GM21825 (cell line): ENCODE measurements around the gene CHSY1.

ENCODE experiments used
- ATAC-seq: cut with Tn5 transposase; IDR thresholded peaks from one replicate; pipeline ENCODE4 v1.9.1; 2021; ENCODE audit warnings: mild to moderate bottlenecking, moderate library complexity; ENCODE audit not compliant: unreplicated experiment

The CHSY1 gene

GRCh38 chr15:101213147-101213546 lies 38.7 kb downstream of the CHSY1 start:
- ATAC-seq: no peak

DNA sequence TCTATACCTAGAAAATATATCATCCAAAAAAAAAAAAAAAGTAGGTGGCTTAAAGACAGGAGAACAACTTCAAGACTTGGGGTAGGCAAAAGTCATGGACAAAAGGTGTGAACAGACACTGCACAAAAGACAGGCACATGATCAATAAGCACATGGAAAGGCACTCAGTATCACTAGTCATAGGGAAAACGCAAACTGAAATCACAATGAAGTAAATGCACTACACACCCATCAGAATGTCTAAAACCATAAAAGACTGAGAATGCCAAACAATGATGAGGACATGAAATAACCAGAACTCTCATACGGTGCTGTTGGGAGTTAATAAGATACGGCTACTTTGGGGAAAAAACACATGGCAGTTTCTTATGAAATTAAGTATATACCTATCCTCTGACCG lies 40.0 kb downstream of the CHSY1 start:
- no peak for ATAC-seq

GRCh38 chr15:101210466-101210865 lies 41.4 kb downstream of the CHSY1 start:
- ATAC-seq: no peak

DNA sequence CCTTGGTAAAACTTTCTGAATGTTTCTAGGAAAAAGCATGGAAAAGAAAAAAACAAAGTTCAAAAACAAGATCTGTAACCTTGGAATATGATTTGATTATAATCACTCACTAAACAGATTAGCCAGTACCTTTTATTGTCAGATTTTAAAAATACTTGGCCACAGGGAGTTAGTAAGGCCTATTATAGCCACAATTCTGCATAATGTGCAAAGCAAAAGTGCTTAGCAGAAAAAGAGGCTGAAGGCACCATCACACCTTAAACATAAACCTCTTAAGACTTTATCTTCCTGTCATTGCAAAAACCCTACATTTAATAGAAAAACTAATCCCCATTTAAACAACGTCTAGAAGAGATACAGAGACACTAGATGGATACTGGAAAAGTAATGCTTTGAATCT lies 41.8 kb downstream of the CHSY1 start:
- ATAC-seq: no peak

DNA sequence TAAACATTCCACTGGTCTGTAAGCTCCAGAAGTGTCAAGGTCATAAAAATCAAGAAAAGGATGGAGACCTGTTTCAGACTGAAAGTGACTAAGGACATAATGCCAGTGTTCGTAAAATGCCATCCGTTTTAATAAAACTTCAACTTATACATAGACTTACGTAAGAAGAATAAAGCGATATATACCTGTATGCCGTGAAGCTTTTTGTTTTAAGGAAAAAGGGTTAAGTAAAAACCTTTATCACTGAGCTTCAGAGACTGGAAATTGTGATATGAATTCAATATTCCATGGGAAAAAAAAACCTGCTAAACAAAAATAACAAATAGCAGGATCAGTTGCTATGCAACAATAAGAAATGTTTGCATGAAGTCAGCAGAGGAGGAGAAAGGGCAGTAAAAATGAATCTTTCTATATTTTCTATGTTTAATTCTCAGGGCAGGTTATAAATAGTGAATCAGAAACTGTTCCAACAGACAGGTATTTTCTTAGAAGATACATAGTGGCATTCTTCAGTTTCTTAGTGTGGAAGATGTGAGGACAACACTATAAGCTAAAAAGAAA lies 42.5 kb downstream of the CHSY1 start:
- ATAC-seq: no peak

- no peak for ATAC-seq
These were observed 44.0 kb downstream of the CHSY1 start for GRCh38 chr15:101207867-101208288.

DNA sequence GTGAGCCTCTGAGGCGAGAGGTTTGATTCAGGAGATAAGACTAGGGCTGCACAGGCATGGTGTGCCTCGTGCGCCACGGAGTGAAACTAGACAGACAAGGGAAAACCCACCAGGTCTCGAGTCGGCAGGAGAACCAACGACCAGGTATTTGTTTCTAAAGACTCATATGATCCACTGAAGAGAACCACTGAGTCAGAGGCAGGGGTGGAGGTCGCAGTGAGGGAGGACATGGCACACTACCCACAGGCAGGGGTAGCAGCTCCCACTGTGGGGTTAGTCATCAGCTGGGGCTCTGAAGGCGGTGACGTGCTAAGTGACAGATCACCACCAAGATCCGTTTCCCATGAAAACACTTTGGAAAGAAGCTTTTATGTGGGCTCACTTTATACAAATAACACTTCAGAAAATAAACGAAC lies 45.7 kb downstream of the CHSY1 start:
- ATAC-seq: no peak

DNA sequence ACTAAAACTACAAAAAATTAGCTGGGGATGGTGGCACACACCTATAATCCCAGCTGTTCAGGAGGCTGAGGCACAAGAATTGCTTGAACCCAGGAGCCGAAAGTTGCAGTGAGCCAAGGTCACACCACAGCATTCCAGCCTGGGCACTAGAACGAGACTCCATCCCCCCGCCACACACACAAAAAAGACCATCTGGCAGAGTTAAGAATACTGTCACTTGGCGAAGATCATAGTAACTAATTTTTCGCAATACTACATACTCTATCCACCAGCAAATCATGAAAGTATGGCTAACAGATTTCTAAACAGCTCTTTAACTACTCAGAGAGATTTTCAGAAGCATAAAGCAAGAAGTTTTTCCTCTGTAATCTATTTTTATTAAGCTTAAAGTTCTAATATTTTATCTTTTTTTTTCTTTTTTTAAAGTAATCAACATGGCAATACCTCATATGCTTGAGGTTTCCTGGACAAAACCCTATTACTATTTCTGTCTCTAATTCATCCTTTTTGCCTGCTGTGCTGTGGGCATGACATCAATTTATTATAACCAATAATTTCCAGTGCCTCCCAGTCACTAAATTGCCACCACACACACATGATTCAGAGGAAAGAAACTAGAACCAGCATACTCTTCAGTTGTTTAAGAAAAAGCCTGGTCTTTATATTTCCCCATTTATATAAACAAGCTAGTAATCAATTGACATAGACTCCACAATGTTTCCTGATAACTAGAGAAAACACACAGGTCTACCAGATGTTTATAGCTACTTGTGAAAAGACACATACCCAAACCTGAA lies 46.9 kb downstream of the CHSY1 start:
- no peak for ATAC-seq

- ATAC-seq: no peak
These were observed 48.1 kb downstream of the CHSY1 start for GRCh38 chr15:101203607-101204189.

DNA sequence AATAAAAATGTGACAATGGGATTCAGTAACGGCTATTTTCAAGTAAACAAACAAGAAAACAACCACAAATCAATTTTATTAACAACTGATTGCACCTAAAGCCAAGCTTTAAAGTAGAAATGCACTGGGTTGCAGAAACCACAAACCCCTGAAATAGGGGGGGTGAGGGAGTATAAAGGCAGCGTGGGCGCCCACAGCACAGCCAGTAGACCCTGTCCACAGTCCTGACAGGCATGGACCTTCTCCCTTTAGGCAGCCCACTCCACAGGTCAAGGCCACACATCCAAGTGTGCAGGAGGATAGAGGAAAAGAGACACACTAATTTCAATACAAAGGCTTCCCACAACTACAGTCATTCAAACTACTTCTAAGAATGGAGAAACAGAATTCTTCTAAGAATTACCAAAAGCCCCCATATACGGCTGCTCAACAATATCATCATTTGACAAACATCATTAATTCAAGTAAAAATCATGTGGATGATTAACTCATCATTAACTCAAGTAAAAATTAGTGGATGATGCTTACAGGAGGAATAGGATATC lies 48.7 kb downstream of the CHSY1 start:
- no peak for ATAC-seq

DNA sequence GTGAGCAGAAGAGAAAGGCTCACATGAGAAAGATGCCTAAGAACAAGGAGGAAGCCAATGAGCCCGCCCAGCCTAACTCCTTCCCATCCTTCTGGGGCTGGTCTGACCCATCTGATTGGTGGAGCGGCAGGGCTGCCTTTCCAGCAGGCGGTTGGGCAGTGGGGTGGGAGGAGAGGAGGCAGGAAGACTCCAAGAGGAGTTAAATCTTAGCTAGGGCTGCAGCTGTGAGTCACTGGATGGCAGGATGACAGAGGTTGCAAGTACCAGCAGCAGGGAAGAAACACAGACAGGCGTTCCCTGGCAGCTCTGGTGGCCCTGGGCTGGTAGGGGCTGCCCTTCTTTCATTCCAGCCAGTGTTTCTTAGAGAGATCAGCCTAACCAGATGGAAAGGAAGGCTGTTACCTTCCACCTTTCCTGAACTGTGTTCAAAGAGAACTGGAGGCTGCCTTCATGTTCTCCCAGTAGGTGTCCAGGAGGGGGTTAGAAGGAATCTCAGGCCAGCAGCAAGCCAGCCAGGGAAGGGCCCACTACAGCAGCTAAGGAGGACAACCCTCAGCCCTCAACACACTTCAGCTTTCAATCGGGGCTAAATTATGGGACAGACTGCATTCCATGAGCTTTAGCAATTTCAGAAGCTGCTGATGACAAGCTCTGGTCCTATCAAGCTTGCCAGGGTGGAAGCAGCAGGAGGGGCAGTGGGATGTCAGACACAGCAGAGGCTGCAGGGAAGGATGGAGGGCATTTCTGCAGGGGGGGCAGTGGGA lies 50.3 kb downstream of the CHSY1 start:
- no peak for ATAC-seq

GRCh38 chr15:101200181-101200580 lies 51.7 kb downstream of the CHSY1 start:
- ATAC-seq: no peak

GRCh38 chr15:101198800-101199199 lies 53.0 kb downstream of the CHSY1 start:
- ATAC-seq: no peak

DNA sequence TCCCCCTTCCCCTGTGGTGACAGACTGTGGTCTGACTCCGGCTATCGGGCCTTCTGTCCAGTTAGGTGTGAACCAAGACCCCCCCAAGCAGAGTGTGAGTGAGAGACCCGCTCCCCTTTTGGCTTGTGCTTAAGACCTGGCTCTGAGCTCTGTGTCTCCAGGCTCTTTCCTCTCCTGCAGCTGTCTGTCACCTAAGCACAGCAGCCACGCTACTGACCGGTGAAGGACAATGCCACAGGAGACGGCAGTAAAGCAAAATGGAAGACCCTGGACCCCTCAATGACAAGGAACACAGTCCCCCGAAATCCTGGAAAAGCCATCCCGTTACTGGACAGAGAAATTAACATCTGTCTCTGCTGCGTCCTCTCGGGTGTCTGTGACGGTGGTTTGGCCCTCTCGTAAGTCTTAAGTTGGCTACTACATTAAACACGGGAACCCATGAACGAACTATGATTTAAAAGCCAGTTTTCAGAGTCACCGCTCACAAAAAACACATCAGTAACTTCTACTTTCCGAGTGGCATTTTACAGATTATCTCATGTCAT lies 53.7 kb downstream of the CHSY1 start:
- no peak for ATAC-seq

DNA sequence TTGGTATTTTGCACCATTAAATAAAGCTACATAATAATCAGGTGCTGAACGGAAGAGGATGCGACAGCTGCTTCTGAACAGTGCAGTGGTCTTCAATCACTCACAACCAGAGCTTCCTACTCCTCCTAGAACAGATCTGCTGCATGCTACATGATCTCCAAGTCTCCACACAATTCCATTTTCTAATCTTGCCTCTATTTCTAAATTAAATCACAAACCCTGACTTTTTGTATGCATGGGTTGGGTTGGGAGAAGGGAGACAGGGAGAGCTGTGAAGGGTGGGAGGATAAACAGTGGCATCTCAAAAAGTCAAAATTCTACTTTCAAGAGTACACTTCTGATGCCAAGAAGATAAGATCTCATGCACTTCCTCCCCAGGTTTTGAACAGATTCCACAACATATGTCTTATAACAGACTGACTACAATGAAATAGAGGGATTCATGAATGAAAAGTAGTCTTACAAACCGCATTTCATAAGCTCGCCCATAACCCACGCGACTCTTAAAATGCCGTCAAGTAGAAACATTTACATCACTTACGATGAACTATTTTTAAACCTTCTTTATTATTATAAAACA lies 57.2 kb downstream of the CHSY1 start:
- no peak for ATAC-seq

GRCh38 chr15:101193806-101194545 lies 57.9 kb downstream of the CHSY1 start:
- no peak for ATAC-seq

GRCh38 chr15:101193120-101193644 lies 58.7 kb downstream of the CHSY1 start:
- no peak for ATAC-seq

- ATAC-seq: no peak
These were observed 59.8 kb downstream of the CHSY1 start for GRCh38 chr15:101192081-101192480.

- no peak for ATAC-seq
These were observed 60.6 kb downstream of the CHSY1 start for GRCh38 chr15:101191242-101191641.
